Measurements from ENCODE around the gene RAE1. TPM values are rescaled to one million over a fixed set of nuclear protein-coding genes. Genes with fewer than 3 reads are reported as not detected.

The RAE1 gene
- total and polyA plus RNA-seq, 2 of the 8 experiments (the other 6 are each of a cell fraction or from before 2014, with no cell fraction given) = 35.9 to 44.9 TPM

DNA sequence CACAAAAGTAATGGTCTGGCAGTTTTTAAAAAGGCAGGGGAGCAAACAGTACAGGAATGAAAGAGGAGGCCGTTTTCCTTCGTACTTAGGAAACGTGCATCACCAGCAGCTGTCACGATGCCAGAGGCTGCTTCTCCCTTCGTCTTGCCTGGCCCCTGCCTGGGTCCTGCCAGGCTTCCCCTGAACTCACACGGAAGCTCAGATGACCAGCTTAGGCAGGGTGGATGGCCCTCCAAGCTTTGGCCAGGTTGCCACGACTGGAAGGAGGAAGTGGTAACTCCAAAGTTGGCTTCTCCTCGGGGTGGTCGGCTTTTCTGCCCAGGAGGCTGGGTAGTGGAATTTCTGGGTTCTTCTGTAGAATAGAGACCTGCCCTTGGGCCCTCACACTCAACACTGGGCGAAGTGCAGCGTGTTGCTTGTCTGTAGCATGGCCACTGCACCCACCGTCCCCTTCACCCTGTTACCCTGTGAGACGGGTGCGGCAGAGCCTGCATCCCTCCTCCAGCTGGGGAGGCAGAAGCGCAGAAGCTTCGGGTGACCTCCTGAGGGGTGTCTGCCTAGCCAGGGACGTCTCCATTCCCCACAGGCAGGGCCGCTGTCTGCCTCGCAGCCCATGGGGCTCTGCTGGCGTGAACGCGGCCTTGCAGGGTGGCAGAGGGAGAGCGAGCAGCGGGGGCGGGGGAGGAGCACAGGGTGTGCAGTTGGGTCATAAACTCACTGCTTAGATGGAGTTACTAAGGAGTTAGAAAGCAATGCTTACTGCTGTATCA lies 21.7 kb downstream of the RAE1 start (continued):
- TF ChIP-seq CBX5 (IDR thresholded peaks at IDR 0.05; ENCODE audit: low read depth, low read length) = no peak

All from H1 (cell line).